MM.1S (cell line): Measurements from ENCODE around the gene DIS3L2.
"Not testable (repeated sequence)": the region's sequence is repeated elsewhere in the genome, so short reads cannot be mapped to it uniquely, and the experiment has no call there.

Experiments
- EZH2 ChIP-seq: fragments of 300-600 bp; sonication (generic); optimal IDR thresholded peaks from 2 replicates; pipeline ENCODE3; 2017; ENCODE audit warnings: low read depth, mild to moderate bottlenecking, antibody characterized with exemption, low read length, mixed read lengths
- TF ChIP-seq, protein P1 (sequence below): fragments of 300-600 bp; sonication (generic); IDR thresholded peaks from 2 replicates; pipeline ENCODE4 v1.5.1; 2016; ENCODE audit warnings: antibody characterized with exemption, low read length, mixed read lengths

- TF ChIP-seq, protein P1, sequence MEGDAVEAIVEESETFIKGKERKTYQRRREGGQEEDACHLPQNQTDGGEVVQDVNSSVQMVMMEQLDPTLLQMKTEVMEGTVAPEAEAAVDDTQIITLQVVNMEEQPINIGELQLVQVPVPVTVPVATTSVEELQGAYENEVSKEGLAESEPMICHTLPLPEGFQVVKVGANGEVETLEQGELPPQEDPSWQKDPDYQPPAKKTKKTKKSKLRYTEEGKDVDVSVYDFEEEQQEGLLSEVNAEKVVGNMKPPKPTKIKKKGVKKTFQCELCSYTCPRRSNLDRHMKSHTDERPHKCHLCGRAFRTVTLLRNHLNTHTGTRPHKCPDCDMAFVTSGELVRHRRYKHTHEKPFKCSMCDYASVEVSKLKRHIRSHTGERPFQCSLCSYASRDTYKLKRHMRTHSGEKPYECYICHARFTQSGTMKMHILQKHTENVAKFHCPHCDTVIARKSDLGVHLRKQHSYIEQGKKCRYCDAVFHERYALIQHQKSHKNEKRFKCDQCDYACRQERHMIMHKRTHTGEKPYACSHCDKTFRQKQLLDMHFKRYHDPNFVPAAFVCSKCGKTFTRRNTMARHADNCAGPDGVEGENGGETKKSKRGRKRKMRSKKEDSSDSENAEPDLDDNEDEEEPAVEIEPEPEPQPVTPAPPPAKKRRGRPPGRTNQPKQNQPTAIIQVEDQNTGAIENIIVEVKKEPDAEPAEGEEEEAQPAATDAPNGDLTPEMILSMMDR: not testable (repeated sequence)
- TF ChIP-seq EZH2: not testable (repeated sequence)
These were observed 215.1 kb downstream of the DIS3L2 start for GRCh38 chr2:232176587-232176986.
